GM21717 (cell line): Measurements from ENCODE around the gene MYL4.
A peak's percentile ranks its signal among the peaks of the same experiment; 100 is the strongest.
"Not testable (repeated sequence)": the region's sequence is repeated elsewhere in the genome, so short reads cannot be mapped to it uniquely, and the experiment has no call there.

ENCODE experiments used
- ATAC-seq: cut with Tn5 transposase; IDR thresholded peaks from one replicate; pipeline ENCODE4 v1.9.1; 2021; ENCODE audit warnings: mild to moderate bottlenecking, moderate library complexity; ENCODE audit not compliant: unreplicated experiment

The MYL4 gene

DNA sequence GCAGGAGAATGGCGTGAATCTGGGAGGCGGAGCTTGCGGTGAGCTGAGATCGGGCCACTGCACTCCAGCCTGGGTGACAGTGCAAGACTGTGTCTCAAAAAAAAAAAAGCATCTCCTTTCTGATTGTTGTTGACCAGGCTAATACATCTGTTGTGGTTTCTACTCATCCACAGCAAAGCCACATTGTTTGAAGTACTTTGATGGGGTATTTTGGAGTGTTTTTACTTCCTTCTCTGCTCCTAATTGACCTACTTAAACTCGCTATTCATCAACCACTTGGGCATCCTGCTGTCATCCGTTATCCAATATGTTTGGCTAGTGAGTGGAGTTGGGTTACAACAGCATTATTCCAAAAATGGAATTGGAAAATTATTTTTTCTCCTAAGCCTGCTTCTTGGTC lies 16.6 kb upstream of the MYL4 start:
- no peak for ATAC-seq

DNA sequence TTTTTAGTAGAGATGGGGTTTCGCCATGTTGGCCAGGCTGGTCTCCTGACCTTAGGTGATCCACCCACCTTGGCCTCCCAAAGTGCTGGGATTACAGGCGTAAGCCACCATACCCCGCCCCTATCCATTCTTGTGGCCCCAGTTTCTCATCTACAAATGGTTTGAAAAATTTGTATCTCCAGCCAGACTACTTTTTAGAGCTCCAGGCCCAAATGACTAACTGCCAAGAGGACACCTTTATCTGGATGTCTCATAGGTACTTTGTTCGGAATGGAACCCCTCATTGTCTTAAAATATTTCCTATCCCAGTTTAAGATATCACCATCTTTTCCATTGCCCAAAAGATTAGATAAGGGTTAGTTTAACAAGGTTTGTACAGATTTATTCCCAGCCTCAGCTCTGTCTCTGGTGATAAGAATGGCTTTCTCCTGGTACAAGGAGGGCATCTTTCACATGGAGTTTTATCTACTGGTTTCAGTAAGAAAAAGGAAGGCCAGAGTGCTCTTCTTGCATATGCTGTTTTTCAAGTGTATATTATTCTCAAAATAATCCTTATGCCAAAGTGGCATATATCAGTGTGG lies 15.1 kb upstream of the MYL4 start:
- no peak for ATAC-seq

- no peak for ATAC-seq
Measured at GRCh38 chr17:47197821-47198220, 11.3 kb upstream of the MYL4 start.

- no peak for ATAC-seq
Measured at GRCh38 chr17:47199627-47200324, 9.4 kb upstream of the MYL4 start.

DNA sequence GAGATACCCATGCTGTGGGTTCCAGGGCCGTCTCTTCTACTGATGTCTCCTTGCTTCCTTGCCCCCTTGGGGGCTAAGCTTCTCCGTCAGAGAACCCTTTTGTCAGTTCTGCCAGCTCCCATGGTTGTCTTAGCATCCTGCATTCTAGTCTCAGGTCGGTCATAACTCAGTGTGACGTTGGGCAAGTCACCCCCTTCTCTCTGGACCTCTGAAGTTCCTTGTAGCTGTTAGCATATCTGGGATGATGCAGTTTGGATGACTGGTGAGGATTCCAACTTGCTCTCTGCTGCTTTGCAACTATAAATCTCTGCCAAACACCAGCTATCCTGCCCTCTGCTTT lies 8.9 kb upstream of the MYL4 start:
- ATAC-seq, result no peak

GRCh38 chr17:47201166-47201565 lies 8.0 kb upstream of the MYL4 start:
- no peak for ATAC-seq

- ATAC-seq, result no peak
Measured at GRCh38 chr17:47203984-47204721, 5.0 kb upstream of the MYL4 start.

- ATAC-seq, result peak; percentile 58
Measured at GRCh38 chr17:47204722-47205418, 4.3 kb upstream of the MYL4 start.

DNA sequence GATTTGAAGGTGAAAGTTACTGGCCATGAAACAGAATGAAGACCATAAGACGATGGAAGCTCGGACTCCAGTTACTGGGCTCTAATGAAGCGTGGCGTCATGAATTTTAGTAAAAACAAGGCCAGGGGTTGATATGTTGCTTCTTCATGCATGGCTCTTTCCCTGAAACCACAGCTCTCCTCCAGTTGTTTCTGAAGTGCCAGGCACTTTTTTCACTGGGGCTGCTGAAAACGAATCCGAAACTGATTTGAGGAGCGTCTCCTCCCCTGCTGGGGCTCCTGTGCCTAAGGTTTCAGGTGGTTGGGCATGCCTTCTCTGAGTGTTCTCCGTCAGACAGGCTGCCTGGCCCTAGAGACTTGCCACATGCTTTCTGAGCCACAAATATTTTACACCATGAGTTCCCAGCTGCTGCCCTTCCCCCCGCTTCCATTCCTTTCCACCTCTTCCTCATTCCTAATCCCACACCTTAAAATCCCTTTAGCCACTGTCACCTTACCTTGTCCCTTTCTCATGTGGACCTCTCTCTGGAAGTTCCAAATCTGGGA lies 3.7 kb upstream of the MYL4 start:
- ATAC-seq, result peak; percentile 55

GRCh38 chr17:47207143-47208067 lies 1.7 kb upstream of the MYL4 start:
- no peak for ATAC-seq

- ATAC-seq, result no peak
Measured at GRCh38 chr17:47209499-47209898, 351 bp downstream of the MYL4 start.

DNA sequence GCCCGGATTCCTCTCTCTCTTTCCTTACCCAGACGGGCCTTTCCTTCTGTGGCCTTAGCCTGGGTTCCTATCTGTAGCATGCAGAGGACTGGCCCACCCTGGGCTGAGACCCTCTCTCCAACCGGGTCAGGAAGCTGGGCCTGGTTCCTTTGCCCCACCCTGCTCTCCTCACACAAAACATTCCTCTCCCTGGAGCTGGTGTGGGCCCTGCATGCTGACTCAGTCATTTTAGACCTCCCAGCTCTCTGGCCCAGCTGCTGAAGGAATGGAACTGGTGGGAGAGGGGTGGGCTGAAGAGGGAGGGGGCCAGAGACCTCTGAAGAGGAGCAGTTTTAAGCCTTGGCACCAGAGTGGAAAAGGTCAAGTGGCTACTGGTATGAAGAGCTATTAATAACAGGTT lies 957 bp downstream of the MYL4 start:
- no peak for ATAC-seq

- no peak for ATAC-seq
Measured at GRCh38 chr17:47210779-47211178, 1.6 kb downstream of the MYL4 start.

DNA sequence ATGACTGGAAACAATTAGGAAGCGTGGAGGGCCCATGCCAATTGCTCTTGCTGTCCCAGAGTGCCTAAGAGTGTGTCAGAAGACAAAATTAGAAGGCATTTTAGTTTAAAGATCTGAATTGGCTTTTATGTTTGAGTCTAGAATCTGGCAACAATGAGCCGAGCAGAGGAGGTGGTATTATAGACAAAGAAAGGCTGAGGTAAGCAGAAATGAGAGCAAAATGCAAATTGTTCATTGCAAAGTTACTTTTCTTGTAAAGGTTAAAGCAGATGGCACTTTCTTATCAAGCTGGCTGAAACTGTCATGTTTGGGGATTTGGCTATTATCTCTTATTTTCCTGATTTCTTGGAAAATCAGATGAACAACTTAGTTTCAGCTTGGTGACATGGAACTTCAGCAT lies 3.3 kb downstream of the MYL4 start:
- no peak for ATAC-seq

- ATAC-seq, result no peak
Measured at GRCh38 chr17:47213540-47213939, 4.4 kb downstream of the MYL4 start.

DNA sequence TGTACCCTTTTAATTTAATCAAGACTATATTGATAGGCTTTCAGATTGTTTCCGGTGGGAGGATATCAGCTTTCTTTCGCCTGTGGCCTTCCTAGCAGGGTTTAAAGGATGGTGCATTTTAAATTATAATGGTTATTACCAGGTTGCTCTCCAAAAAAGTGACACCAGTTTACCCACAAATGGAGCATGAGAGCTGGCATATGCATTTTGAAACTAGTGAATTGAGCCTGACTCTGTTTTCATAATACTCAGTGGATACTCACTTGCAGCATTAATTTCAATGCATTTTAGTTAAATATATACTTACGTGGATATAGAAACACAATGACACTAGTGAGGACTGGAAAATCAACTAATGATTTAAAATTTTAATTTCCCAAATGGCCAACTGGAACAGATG lies 5.8 kb downstream of the MYL4 start:
- no peak for ATAC-seq

DNA sequence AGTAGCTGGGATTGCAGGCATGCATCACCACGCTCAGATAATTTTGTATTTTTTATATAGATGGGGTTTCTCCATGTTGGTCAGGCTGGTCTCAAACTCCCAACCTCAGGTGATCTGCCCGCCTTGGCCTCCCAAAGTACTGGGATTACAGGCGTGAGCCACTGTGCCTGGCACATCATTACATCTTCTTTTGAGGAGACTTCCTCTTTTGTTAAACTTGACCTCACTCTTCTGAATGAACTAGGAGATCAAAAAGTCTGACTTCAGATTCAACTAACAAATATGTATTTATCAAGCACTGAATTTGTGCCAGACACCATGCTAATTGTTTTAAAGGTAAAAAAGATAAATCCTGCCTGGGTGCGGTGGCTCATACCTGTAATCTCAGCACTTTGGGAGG lies 7.7 kb downstream of the MYL4 start:
- ATAC-seq, result not testable (repeated sequence)

GRCh38 chr17:47217279-47217678 lies 8.1 kb downstream of the MYL4 start:
- not testable (repeated sequence) for ATAC-seq

DNA sequence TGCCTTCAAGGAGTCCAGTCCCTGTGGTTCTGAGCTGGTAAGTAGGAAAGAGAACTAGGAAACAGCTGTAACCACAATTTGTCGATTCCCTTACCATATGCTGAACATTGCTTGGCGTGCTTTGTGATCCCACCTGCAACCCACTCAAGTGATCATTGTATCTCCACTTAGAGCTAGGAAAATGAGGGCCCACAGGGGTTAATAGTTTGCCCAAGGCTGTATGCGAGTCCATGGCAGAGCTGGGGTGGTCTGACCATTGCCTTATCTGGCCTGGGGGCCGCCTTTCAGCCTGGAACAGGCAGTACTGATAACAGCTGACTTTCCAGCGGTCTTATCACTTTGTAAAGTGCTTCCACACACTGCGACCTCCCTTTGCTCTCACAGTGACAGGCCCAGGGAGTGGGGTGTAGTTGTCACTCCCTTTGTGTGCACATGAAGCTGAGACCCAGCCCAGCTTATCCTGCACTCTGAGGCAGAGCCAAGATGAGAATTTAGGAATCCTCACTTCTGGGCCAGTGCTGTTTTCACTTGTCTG lies 9.8 kb downstream of the MYL4 start:
- ATAC-seq, result no peak
